IPS-NIHi11 (cell line): ENCODE measurements around the gene PSMB3.

Experiments
- DNase-seq: peaks from one replicate; pipeline ENCODE4 v3.0.0; 2012; ENCODE audit warnings: mixed read lengths, low spot score

The PSMB3 gene

DNA sequence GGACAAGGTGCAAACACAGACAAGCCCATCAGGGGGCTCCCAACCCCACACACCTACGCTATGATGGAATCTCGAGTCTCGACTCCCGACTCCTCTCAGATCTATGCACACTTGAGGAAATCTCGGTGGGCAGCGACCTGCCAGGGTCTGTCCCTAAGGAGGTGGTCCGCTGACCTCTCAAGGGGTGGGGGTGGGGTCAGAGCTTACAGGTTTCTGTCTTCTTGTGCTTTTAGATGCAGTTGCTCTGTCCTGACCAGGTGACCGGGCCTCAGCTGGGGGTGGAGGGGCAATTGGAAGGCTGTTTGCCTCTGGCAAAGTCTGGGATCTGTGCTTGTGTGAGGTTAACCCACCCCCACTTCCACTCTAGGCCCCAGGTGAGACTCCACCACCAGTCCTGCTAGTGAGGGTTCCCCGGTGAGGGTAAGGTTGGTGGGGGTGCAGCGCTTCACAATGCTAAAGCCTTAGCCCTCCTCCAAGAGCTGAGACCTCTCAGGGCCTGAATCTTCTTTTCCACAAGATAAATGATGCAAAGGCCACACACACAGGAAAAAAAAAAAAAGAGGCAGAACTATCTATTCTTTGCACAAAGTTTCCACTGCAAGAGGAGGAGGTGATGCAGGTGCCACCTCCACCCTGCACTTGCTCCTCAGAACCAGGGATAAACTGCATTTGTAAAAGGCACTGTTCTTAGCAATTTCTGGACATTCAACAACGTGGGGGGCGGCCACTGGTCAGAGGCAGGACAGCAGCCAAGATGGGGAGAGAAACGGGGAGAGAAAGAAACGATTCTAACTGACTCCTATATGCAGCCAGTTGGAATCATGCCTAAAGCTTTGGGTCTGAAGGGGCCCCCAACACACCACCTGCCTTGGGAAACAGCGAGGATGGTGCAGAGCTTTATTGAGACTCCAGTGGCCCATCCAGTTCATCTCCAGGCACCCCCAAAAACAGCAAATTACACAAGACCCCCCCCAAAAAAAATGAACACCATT is 18.3 kb upstream of the PSMB3 start:
- peak; percentile 46 for DNase-seq

DNA sequence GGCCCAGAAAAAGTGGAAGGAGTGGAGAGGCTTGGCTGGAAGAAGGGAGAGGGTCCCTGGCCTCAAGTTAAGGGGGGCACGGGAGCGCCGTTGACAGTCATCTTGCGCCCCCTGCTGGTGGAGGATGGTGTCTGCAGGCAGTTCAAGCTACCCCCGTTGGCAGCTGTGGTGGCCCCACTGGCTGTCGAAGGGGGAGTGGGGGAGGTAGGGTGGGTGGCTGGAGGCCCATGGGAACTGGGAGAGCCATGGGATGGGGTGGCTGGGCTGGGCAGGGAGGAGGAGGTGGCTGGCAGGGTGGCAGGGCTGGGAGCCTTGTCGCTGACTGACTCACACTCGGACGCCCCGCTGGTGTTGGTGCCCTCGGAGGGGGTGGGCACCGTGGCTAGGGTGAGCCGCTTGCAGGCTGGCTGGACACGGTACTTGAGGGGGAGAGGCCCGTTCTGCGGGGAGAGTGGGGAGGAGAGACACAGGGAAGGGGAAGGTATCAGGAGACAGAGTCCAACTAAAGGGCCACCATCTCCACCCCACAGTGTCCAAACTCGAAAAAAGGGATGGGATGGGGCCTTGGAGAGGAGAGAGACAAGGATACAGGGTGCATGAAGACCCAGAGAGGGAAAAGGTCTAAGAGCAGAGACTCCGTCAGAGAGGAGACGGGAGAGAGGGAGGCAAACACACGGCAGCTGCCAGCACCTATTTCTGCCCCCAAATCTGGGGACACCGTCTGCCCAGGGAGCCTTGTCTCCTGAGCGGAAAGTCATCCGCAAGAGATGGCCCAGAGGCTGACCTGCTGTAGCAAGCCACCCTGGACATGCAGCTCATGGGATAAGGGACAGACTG is 17.2 kb upstream of the PSMB3 start:
- DNase-seq, result peak; percentile 94

DNA sequence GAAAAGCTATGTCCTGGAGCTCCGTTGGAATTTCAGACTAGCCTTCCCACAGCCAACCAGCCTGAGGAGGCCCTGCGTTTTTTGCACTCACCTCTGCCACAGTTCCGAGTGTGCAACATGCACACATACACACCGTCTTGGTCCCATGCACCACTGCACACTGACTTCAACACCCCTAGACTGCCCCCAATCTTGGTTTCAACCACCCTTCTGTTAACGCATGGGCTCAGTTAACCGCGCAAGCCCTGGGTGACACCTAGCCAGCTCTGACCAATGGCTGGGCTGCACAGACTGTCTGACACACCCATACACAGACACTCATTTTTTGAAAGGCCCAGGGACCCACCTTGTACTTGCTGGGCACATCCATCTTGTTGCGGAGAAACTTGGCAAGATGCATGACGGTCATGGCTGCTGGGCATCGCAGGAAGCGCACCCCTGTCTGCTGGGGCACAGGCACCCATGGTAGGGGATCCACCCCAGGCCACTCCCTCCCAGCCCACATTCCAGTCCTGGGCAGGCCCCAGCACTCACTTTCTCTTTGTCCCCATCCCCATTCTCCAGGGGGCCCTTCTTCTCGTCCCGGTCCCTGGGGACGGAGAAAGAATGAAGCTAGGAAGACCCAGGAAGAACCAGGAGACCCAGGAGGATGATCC is 14.4 kb upstream of the PSMB3 start:
- no peak for DNase-seq

DNA sequence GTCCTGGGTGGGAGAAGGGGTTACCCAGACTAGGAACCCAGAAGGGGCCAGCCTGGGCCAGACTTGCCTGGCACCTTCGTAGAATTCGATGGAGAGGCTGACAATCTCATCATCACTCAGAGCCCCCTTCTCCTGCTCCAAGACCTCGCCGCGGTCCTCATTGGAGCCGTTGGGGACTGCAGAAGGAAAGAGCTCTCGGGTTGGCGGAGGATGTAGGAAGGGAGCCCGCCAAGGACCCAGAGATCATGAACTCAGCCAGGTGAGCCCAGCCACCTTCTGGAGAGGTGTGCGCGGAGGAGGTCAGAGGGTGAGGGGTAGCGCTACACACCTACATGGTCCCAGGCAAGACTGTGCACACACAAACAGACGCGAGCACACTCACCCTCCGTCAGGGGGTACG is 13.9 kb upstream of the PSMB3 start:
- no peak for DNase-seq

DNA sequence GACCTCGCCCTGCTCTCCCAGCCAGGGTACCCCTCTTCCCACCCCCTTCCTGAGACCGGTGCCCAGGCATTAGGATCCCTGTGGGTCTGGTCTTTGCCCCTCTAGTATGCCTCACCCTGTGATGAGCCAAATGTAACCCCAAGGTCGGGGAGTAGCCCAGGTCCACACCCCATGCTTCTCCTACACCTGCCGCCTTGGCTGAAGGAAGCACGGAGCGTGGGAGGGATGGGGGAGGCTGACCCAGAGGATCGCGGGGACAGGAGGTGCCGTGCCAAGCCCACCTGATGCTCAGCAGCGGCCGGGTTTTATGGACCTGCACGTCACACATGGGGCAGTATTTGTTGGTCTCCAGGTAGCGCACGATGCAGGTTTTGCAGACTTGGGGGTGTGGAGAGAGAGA is 13.2 kb upstream of the PSMB3 start:
- no peak for DNase-seq

DNA sequence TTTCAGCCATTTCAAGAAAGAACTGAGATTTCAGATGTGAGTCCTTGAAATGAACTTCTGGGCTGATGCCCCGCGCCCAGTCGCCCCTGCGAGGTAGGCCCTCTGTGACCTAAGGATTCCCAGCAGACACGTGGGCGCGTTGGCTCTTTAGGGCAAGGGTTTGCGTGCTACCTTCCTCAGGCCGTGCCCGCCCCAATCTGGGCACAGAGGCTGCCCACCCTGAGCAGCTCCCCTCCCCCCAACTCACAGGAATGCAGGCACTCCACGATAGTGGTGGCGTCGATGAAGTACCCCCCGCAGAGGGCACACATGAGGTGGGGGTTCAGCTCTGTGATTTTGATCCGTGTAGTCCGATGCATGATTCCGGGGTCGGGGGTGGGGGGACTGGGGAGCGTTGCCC is 12.5 kb upstream of the PSMB3 start:
- DNase-seq, result no peak

DNA sequence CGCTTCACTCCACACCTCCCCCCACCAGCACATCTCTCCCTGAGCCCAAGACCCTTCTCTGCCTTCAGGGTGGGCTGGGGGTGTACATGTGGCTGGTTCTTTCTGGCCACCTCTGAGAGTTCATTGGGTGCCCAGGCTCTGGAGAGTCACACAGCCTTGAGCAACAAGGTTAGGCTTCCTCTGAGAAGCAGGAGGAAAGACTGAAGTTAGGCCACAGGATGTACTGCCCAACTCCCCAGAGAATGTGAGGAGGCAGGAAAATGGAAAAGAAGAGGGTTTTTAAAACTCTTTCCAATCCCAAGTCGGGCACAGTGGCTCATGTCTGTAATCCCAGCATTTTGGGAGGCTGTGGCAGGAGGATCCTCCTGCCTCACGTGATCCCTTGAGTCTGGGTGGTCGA is 11.7 kb upstream of the PSMB3 start:
- DNase-seq, result no peak

DNA sequence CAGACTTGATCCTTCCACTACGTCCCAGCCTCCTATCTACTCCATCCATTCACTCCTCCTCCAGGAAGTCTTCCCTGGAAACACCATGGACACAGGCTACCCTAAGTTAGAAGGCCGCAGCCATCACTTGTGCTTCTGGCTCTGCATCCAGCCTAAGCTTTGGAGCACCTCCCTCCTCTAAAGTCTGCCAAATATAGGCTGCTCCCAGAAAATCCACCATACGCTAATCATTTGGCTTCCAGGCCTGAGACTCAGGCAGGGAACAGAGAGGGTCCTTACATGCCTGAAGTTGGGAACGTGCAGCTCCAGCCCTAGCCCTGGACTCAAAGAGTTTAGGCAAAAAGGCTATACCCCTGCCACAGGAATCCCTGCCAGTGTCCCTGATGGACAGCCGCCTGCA is 11.1 kb upstream of the PSMB3 start:
- DNase-seq, result no peak

DNA sequence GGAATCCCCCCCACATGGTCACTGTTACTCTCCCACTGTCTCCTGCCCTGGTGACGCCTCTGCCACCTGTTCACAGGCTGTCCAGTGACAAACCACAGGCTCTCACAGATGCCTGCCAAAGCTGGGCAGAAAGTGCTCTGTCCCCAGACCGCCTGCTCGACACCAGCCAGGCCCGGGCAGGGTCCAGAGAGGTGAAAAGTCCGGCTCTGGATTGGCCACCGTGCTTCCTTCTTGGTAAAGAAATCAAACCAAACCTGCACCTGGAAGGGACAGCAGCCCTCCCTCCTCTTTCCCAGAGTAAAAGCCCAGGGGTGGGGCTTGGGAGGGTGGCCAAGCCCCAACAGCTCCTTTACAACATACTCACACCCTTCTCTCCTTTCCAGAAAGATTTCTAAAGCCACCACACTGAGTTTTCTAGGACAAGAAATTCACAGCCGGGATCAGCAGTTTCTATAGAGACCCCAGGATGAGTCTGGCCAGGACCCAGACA is 10.6 kb upstream of the PSMB3 start:
- no peak for DNase-seq

DNA sequence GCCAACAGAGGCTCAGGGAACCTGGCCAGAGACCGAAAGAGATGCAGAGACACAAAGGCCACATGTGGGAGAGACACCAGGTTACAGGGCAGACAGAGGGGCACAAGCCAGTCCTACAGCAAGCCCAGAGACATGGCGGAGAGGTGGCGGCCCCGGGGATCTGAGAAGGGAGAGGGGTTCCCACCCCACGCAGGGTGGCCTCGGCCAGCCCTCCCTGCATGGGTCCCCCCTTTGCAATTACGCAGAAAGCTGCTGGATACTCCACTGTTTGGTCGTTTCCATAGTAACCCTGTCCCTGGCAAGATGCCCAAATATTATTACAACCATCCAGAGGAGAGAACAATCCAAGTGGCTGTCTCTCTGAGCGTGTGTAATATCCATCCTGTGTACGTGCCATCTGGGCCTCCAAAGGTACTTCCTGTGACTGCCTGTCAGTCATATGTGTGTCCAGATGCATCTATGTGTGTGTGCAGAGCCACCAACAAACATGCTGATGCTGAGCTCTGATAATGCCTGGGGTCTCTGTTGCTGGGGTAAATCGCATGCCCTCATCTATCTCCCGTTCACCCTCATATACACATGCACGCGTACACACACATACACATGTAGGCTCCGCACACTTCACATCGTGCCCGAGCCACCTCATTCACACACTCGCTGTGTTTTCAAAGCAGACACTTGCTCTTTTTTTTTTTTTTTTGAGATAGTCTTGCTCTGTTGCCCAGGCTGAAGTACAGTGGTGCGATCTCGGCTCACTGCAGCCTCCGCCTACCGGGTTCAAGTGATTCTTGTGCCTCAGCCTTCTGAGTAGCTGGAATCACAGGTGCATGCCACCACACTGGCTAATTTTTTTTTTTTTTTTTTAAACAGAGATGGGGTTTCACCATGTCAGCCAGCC is 9.9 kb upstream of the PSMB3 start:
- no peak for DNase-seq

DNA sequence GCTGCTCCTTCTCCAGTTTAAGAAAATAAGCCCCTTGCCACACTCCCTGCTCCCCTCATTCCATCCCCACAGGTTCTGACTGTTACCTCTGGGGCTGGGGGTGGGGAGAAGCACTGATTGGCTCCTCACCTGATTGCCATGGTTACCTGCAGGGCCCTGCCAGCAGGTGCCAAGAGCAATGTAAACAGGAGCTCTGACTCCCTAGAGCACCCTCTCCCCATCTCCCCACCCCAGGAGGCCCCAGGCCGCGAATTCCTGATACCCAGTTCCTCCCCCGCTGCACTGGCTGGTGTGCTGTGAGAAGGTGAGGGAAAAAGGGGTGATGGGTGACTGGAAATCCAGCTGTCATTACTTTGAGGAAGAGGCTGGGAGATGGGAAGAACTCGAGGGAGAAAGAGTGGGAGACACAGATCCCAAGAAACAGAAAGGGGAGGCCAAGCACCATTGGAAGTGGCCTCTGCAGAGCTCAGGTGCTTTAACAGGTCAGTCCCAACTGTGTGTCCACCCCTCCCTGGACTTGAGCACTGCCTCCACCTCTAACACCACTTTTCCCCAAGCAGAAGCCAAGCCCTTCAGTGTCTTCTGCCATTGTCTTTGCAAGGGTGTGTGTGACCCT is 8.9 kb upstream of the PSMB3 start:
- peak; percentile 63 for DNase-seq

DNA sequence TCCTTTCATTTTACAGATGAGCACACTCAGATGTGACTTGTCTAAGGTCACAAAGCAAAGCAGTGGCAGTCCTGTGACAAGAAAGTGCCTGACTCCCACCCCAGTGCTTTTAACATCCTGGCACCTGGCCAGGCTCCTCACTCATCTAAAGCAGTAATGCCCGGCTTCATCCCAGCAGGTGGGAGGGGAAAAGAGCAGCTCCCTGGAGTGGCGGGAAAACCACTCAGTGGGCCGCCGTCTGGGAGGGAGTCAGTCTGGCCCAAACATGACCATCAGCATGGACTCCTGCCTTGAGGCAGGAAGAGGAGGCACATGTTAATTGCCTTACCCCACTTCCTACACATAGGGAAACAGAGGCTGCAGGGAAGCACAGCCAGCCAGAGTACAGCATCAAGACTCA is 7.0 kb upstream of the PSMB3 start:
- no peak for DNase-seq

DNA sequence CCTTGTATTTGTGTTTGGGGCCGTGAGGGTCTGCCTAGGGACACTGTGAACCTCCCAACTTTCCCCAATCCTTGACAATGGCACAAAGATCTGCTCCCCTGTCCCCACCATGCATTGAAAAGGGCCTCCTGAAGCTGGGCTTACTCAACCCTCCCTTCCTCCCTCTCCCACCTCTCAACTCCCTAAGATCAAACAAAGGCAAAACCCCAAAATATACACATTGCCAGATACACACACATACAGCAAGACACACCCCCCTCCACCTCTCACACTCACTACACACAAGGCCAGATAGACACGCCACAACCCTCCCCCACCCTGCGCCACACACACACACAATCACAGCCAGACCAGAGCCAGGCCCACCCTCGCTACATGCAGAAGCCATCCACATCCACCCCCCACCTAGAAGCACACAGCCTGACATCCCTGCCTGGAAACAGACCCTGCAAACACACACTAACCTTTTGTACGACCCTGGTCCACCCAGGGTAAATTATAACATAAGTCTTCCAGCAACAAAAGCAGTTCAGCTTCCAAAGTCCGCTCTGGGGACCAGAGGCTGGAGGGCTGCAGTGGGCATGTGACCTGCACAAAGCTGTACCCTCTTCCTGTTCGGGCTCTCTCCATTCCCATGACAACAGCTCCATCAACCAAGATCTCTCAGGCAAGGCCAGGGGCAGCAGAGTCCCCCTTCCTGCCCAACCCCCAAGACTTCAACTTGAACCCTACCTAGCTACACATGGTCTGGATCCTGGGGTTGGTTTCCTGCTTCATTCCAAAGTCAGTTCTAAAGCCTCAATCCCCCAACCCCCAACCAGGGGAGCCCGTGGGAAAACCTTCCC is 6.3 kb upstream of the PSMB3 start:
- no peak for DNase-seq

DNA sequence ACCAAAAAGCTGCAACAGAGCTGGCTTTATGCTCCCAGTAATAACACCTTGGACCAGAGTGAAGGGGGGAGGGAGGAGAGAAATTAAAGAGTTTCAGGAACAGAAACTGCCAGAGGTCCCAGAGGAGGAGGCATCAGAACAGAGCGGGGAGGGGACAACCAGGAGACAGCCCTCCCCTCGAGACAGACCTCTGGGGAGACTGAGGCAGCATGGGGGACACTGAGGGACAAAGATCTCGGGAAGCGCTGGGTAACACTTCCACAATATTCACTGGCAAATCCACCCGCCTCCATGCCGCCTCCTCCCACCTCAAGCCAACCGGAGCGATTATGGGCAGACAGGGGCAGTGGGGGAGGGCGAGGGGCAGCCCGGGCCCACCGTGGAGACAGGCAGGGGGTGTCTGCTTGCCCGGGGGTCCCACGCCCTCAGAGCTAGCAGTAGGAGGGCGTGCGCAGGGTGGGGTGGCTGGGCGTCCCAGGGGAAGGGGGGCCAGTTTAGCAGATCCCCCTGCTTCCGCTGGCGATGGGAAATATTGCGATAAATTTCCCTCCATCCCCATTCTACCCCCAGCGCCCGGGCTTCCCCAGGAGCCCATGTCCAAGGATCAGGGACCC is 5.6 kb upstream of the PSMB3 start:
- no peak for DNase-seq

DNA sequence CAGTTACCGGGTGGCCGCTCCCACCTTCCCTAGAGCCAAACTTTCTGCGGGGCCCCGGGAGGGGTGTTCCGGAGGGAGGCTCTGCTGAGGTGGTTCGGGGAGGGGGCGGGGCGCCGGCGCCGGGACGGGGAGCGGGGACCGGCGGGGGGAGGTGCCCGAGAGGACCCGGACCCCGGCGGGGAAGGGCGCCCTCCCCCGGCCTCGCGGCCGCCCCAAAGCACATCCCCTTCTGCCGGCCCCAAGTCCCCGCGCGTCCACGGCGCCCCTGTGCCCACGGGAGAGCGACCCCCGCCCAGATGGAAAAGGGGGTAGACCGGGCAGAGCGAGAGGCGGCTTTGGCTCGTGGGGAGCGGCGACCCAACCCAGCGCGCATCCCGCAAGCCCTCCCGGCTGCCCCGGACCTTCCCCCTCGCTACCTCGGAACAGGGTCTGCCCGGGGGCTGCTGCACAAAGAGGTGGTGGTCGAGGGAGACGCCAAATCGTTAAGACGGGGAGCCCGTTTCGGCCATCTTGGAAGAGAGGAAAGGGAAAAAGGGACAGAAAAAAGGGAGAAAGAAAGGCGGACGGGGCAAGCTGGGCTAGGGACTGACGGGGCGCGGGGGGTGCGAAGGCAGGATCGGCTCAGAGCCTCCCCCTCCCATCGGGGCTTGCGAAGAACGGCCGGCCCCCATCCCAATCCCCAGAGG is 4.9 kb upstream of the PSMB3 start:
- DNase-seq, result peak; percentile 78

DNA sequence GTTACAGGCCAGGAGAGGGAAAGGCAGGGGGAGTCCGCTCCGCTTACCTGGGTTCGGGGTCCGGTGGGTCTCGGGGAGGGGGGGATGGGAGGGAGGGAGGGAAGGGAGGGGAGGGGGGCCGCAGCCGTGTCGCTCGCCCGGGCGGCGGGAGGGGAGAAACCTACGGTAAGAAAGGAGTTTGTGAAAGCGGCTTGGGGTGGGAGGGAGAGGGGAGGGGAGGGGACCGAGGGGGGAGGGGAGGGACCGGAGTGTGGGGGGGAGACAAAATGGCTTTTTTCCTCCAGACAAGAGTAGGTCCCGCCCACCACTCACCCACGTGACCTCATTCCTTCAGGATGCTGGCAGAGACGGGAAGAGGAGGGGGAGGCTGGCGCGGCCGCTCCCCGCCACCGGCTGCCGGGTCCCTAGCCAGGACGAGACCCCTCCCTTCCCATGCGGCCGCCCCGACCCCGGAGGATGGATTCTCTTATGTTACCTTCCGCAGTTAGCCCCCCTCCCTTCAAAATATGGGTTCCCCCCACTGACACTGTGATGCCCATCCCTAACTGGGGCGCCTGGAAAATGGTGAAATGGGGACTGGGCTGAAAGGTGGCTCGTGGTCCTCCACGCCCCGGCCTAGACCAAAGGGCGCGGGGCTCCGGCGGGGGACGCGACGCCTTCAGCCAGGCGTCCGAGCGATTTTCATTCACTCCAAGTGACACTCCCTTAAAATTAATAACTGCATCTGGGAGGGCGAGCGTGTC is 4.2 kb upstream of the PSMB3 start, which contains the start of gene PCGF2:
TSS of gene PCGF2 (minus strand) at position 188 of the 743 bp plus-strand sequence. CDS start 7,934 bp downstream, outside the sequence.
- DNase-seq, result peak; percentile 67

DNA sequence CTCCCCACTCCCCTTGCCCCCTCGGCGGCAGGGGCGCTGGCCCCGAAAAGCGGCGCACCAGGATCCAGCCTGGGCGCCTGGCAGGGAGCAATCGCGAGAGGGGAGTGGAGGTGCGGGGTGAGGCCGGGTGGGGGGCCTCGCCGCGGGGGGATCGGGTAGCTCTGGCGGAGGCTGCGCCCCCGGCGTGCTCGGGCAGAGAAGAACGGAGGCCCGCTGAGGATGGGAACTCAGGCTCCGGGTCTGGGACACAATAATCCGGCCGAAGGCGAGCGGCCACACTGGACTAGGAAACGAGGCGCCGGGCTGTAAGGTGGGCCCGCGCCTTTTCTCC is 3.7 kb upstream of the PSMB3 start:
- DNase-seq, result no peak
